Measurements from ENCODE around the gene ANHX. TPM values are rescaled to one million over a fixed set of nuclear protein-coding genes. Genes with fewer than 3 reads are reported as not detected.

Gene ANHX
- not detected in 2 replicates for total RNA-seq

GRCh38 chr12:133235401-133236112 lies at the start of gene ANHX:
TSS of gene ANHX (minus strand) at chr12:133235877. CDS start at chr12:133234356, 1,521 bp downstream.

GRCh38 chr12:133181238-133181959 lies 54.3 kb downstream of the ANHX start, which contains the start of gene ZNF268:
TSS of gene ZNF268 (plus strand) at chr12:133181495. CDS start at chr12:133181998, 503 bp downstream.

Other genes starting within 250 kb of the ANHX start
- gene ZNF26, start 249.5 kb downstream of the ANHX start, total RNA-seq, result 9.2 and 10.1 TPM in 2 replicates
- gene ZNF84, start 198.4 kb downstream of the ANHX start, total RNA-seq, result 20.3 and 27.7 TPM in 2 replicates
- 28.5 and 36.0 TPM in 2 replicates for gene ZNF140, start 155.0 kb downstream of the ANHX start, total RNA-seq
- gene ZNF891, start 105.6 kb downstream of the ANHX start, total RNA-seq, result 0.79 and 0.94 TPM in 2 replicates
- gene ZNF10, start 105.2 kb downstream of the ANHX start, total RNA-seq, result 7.7 and 10.4 TPM in 2 replicates
- gene ZNF268, start 54.4 kb downstream of the ANHX start, total RNA-seq, result 21.4 and 49.2 TPM in 2 replicates